GM18511 (cell line): Measurements from ENCODE around the gene SPRED2.

Experiments
- ATAC-seq: cut with Tn5 transposase; IDR thresholded peaks from one replicate; pipeline ENCODE4 v1.9.1; 2021; ENCODE audit warnings: mild to moderate bottlenecking, moderate library complexity; ENCODE audit not compliant: unreplicated experiment

Gene SPRED2

DNA sequence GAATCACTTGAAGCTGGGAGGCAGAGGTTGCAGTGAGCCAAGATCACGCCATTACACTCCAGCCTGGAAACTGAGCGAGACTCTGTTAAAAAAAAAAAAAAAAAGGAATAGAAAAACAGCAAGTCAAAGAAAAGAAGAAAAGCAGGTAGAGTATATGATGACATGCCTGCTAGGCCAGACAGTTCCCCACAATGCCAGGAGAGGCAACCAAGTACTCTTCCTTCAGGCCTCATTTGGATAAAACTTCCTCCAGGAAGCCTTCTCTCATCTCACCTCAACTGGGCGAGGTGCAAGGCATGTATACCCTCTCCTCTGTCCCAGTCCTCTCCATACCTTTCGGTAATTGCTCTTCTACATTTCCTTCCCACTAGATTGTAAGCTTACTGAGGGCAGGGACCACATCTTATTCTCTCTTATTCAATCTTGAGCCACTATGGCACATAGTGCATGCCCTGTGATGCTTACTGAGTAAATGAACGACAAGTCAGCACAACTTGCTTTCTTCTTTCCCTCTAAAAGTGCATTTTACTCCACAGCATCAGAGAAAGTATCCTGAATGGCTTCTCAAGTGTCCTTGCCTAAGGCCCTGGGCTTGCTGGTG, 10.1 kb upstream of the SPRED2 start:
- no peak for ATAC-seq

DNA sequence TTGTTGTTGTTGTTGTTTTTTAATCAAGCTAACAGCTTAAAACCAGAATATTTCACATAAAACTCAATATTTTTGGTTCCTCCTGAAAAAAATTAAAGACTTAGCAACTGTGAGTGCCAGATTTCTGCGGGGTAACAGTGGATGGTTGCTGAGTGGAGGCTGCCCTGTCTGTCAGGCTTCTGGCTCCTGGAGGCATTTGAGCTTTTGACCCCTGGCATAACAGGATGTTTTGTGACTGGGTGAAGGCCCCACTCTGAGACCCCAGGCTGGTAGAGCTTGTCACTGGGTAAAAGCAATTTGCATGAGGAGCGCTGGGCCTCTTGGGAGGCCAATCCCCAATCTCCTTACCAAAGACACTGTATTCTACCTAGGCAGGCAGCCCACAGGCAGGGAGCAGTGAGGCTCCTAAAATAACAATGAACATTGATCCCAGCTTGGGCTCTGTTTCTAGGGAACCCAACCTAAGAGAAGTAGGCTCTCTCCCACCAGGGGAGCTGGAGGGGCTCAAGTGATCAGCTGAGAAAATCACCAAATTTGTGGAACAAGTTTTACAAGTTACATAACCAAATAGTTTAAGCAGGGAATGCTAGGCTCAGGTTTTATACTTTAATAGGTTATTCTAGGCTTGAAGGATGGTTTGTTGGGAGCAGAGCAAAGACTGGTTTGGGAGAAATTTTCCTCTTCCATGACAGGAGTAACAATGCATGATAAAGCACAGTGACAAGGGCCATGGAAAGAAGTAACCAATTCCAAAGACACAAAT, 5.9 kb upstream of the SPRED2 start:
- no peak for ATAC-seq

- ATAC-seq: no peak
Measured at GRCh38 chr2:65437392-65438135, 5.2 kb upstream of the SPRED2 start.

DNA sequence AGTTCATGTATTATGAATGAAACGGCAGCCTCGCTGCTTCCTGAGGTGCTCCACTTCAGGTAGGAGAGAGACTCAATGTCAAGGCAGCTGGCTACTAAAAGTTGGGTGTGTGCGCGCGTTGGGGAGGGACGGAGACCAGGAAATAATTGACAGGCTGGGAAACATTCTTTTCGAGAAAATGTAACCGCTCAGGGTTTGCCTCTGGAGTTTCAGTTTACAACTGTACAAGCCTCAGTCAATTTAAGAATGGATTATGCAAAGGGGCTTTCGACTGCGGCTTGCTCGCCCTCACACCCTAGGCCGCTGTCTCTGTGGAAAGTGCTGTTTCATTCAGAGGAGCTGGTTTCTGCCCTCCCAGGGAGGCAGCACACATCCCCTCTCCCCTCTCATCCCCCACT, 4.4 kb upstream of the SPRED2 start:
- peak; percentile 65 for ATAC-seq

GRCh38 chr2:65436169-65436823, 3.9 kb upstream of the SPRED2 start:
- ATAC-seq: peak; percentile 37

- ATAC-seq: peak; percentile 31
Measured at GRCh38 chr2:65435625-65436168, 3.3 kb upstream of the SPRED2 start.

GRCh38 chr2:65434592-65435241, 2.3 kb upstream of the SPRED2 start:
- no peak for ATAC-seq

GRCh38 chr2:65431421-65432226, 775 bp downstream of the SPRED2 start:
- peak; percentile 43 for ATAC-seq

DNA sequence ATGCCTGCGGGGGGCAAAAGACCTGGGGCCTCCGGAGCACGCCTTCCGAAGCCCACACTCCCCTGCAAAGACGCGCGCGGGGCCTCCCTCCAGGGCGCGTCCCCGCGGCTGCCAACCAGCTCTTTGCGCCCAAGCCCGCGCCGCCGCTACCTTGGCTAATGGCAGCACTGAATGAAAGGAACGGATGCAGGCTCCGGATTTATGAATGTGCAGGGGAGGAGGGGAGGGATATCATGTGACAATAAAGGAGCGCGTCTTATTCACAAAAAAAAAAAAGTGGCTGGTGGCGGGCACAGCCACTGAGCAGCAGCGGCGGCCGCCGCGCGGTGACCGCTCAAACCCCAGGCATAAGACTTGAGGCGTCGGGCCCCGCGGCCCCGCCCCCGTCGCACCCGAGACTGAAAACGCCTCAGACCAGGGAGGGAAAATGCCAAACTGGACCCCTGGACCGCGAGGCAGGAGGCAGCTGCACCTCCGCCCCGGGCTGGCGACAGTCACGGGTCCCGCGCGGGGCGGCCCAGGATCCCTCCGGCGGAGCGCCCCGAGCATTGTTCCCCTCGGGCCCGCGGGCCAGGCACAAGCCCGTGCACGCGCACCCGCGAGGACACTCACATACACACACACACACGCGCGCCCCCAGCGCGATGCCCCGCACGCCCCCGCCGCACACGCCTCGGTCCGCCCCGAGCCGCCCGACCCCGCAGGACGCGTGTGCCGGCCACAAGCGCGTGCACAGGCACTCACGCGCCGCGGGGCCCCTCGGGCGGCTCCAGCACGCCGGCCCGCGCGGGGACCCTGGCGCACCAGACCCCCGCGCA, 1.6 kb downstream of the SPRED2 start:
- peak; percentile 39 for ATAC-seq

- peak; percentile 17 for ATAC-seq
Measured at GRCh38 chr2:65429786-65430602, 2.4 kb downstream of the SPRED2 start.

- ATAC-seq: no peak
Measured at GRCh38 chr2:65427532-65427931, 4.9 kb downstream of the SPRED2 start.

- no peak for ATAC-seq
Measured at GRCh38 chr2:65425276-65425675, 7.1 kb downstream of the SPRED2 start.

- ATAC-seq: no peak
Measured at GRCh38 chr2:65424391-65424790, 8.0 kb downstream of the SPRED2 start.

- ATAC-seq: no peak
Measured at GRCh38 chr2:65421432-65421748, 11.0 kb downstream of the SPRED2 start.

- ATAC-seq: peak; percentile 79
Measured at GRCh38 chr2:65420712-65421431, 11.5 kb downstream of the SPRED2 start.

DNA sequence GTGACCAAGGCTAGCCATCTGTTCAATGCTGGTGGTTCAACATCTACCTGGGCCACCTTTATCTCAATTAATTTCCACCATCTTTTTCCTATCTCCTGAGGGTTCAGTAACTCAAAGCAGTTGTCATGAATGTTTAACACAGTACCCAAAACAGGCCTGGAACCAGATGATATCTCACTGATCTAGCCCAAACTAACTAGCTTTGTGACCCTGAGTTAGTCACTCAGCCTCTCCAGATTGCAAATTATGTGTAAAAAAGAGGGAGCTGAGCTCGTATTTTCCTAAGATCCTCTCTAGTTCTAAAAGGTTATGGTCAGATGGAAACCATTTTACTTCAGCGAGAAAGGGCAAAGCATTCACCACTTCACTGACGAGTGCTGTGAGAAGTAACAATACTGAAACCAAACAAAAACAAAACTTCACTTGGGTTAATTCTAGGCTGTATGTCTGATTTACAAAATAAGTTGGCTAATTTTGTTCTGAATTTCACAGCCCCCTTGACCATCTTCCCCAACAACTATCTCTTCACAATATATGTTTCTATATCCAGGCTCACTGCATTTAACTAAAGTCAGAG, 14.8 kb downstream of the SPRED2 start:
- ATAC-seq: no peak

- ATAC-seq: no peak
Measured at GRCh38 chr2:65416945-65417344, 15.5 kb downstream of the SPRED2 start.
